B cell (primary cell): Measurements from ENCODE around the gene KRT82. TPM values are rescaled to one million over a fixed set of nuclear protein-coding genes. Genes with fewer than 3 reads are reported as not detected.

Source experiments
- ATAC-seq: fragments of 200-7000 bp; cut with Tn5 transposase; one replicate; pipeline ENCODE4 v1.10.0; 2021; ENCODE audit warnings: low read depth, mild to moderate bottlenecking, moderate number of reproducible peaks, moderate library complexity
- CTCF ChIA-PET: fragments of 350-600 bp; sonication (Branson Sonifier 250); formaldehyde crosslinking; loops from one replicate; lab custom pipeline; 2021; ENCODE audit warnings: antibody characterized with exemption, inconsistent platforms; lab: Charles Lee
- POLR2A ChIA-PET: fragments of 350-600 bp; sonication (Branson Sonifier 250); formaldehyde crosslinking; loops from one replicate; lab custom pipeline; 2021; ENCODE audit warnings: antibody characterized with exemption; lab: Charles Lee
- DNase-seq: peaks from one replicate; pipeline ENCODE4 v3.0.0; 2013
- H2AFZ ChIP-seq: 2 replicates; pipeline ENCODE4 v1.6.1; 2012; ENCODE audit warnings: mild to moderate bottlenecking, low read depth, low read length; ENCODE audit not compliant: insufficient read depth, poor library complexity, severe bottlenecking
- H3K27ac ChIP-seq, 2 donors: 1 replicate in 1 of 2; 2 replicates in 1 of 2; pipeline ENCODE4 v1.5.1; 2012 to 2013; ENCODE audit warnings: low read length in 2 of 2, mild to moderate bottlenecking in 2 of 2, moderate library complexity in 1 of 2
- H3K27me3 ChIP-seq, 4 experiments: fragments of 200-600 bp in 1 of 4; sonication (generic) in 1 of 4; replicated peaks in 1 of 4; 1 replicate in 2 of 4; 2 replicates in 2 of 4; pipeline versions ENCODE4 v1.6.1 to v1.7.0; 2013 to 2016; ENCODE audit warnings: low read length in 3 of 4, mild to moderate bottlenecking in 2 of 4, mixed read lengths in 1 of 4, moderate library complexity in 1 of 4; ENCODE audit not compliant: insufficient read depth in 4 of 4, control insufficient read depth in 3 of 4; ENCODE audit errors: control extremely low read depth in 1 of 4
- H3K36me3 ChIP-seq, 2 experiments: replicated peaks in 1 of 2; 1 replicate in 1 of 2; 2 replicates in 1 of 2; pipeline versions ENCODE4 v1.6.1 to v1.7.1; 2013; ENCODE audit warnings: low read length in 1 of 2; ENCODE audit not compliant: insufficient read depth in 2 of 2, control insufficient read depth in 1 of 2; ENCODE audit errors: control extremely low read depth in 1 of 2, extremely low read depth in 1 of 2
- H3K4me1 ChIP-seq, 2 donors: fragments of 200-600 bp in 1 of 2; sonication (generic) in 1 of 2; 1 replicate in 1 of 2; 2 replicates in 1 of 2; pipeline versions ENCODE4 v1.5.1 to v1.6.1; 2013 to 2017; ENCODE audit warnings: low read length in 2 of 2; ENCODE audit not compliant: control insufficient read depth in 2 of 2, insufficient read depth in 2 of 2
- H3K4me2 ChIP-seq: replicated peaks from 2 replicates; pipeline ENCODE3; 2012; ENCODE audit warnings: mild to moderate bottlenecking, low read depth, low read length; ENCODE audit not compliant: poor library complexity, severe bottlenecking
- H3K4me3 ChIP-seq, 5 experiments: fragments of 200-600 bp in 1 of 5; sonication (generic) in 1 of 5; 1 replicate in 3 of 5; 2 replicates in 2 of 5; pipeline versions ENCODE4 v1.5.1 to v1.7.0; 2011 to 2016; ENCODE audit warnings: low read length in 4 of 5, mild to moderate bottlenecking in 4 of 5, low read depth in 2 of 5, control low read depth in 1 of 5, moderate library complexity in 1 of 5; ENCODE audit not compliant: insufficient read depth in 1 of 5; ENCODE audit errors: control extremely low read depth in 1 of 5, extremely low read depth in 1 of 5
- H3K79me2 ChIP-seq: fragments of 200-600 bp; sonication (generic); one replicate; pipeline ENCODE4 v1.6.0; 2016; ENCODE audit warnings: low read length; ENCODE audit not compliant: control insufficient read depth, insufficient read depth
- H3K9ac ChIP-seq: fragments of 200-600 bp; sonication (generic); 2 replicates; pipeline ENCODE4 v1.6.1; 2017; ENCODE audit warnings: mild to moderate bottlenecking, low read length, moderate library complexity
- H3K9me3 ChIP-seq, 3 donors: one replicate each; pipeline versions ENCODE4 v1.6.1 to v1.7.1; 2013; ENCODE audit warnings: low read length in 2 of 3; ENCODE audit not compliant: control insufficient read depth in 2 of 3, insufficient read depth in 1 of 3; ENCODE audit errors: control extremely low read depth in 1 of 3
- H4K20me1 ChIP-seq: 2 replicates; pipeline ENCODE4 v1.6.0; 2012; ENCODE audit warnings: mild to moderate bottlenecking, low read length; ENCODE audit not compliant: insufficient read depth, control insufficient read depth, poor library complexity, severe bottlenecking
- H3K27ac Mint-ChIP-seq: one replicate; pipeline ENCODE4 v1.8.0; 2021; ENCODE audit warnings: mixed read lengths
- H3K27me3 Mint-ChIP-seq: one replicate; pipeline ENCODE4 v1.8.0; 2021; ENCODE audit warnings: mixed read lengths
- H3K4me1 Mint-ChIP-seq: one replicate; pipeline ENCODE4 v1.8.0; 2021; ENCODE audit warnings: mixed read lengths
- H3K4me3 Mint-ChIP-seq: one replicate; pipeline ENCODE4 v1.8.0; 2021; ENCODE audit warnings: mixed read lengths
- H3K9me3 Mint-ChIP-seq: one replicate; pipeline ENCODE4 v1.8.0; 2022; ENCODE audit warnings: mixed read lengths; ENCODE audit not compliant: insufficient read depth
- CTCF ChIP-seq: fragments of 200-600 bp; IDR thresholded peaks from one replicate; pipeline ENCODE4 v1.8.0; 2022; ENCODE audit warnings: antibody characterized with exemption, mild to moderate bottlenecking
- EZH2 ChIP-seq: IDR thresholded peaks from 2 replicates; pipeline ENCODE4 v1.6.1; 2012; ENCODE audit warnings: borderline replicate concordance, low read depth, mild to moderate bottlenecking, moderate library complexity, low read length; ENCODE audit not compliant: insufficient read depth, poor library complexity, severe bottlenecking
- WGBS: methylation state at CpG from one replicate; pipeline ENCODE4 v1.1.5; 2013; ENCODE audit warnings: missing lambda C conversion rate; ENCODE audit not compliant: insufficient coverage; 5-methylcytosine and 5-hydroxymethylcytosine counted together
- intact Hi-C: fragments of 100-400 bp; cut with micrococcal nuclease; formaldehyde crosslinking; loops from one replicate; pipeline ENCODE4 v1.10.0; 2022
- polyA plus RNA-seq: library from polyadenylated mRNA; depleted of rRNA; stranded (reverse); fragments of >200 nt; gene quantifications from 2 replicates; pipeline ENCODE4 v1.2.3, GENCODE V29; 2012
- total RNA-seq, 2 donors: library from RNA; stranded (reverse); fragments of 120-200 nt in 1 of 2; gene quantifications; 1 replicate in 1 of 2; 2 replicates in 1 of 2; pipeline versions ENCODE4 v1.2.3 to v1.2.4, GENCODE V29; 2013 to 2022

Gene KRT82
- total and polyA plus RNA-seq, 2 donors (not counting 1 experiment from before 2014, with no cell fraction given) = not detected

- H3K9me3 ChIP-seq = peaks cover 0 to 5% (median 0%) of the 10 kb centered on the region in 3 donors
- ATAC-seq (no peak), DNase-seq (no peak)
- no peak overlapping the region for H3K9ac ChIP-seq
- no peaks in the 10 kb centered on the region for H3K27me3 ChIP-seq
- intact Hi-C loops = no loop called here
- H3K4me1 ChIP-seq = no peaks in the 10 kb centered on the region
- Mint-ChIP-seq H3K27ac (no peak overlapping the region), H3K4me3 (no peak overlapping the region), H3K27me3 (peaks cover 26% of the 10 kb centered on the region), H3K4me1 (no peaks in the 10 kb centered on the region), H3K9me3 (no peaks in the 10 kb centered on the region)
- H3K36me3 ChIP-seq = no peaks in the 10 kb centered on the region
- WGBS = 77% methylated on average over 7 of the region's 9 CpGs
- POLR2A ChIA-PET = no interaction called here
- no peak overlapping the region for H3K4me3 ChIP-seq
- no peak overlapping the region for H3K4me2 ChIP-seq
- H2AFZ ChIP-seq = no peak overlapping the region
- no peak overlapping the region for H3K27ac ChIP-seq
- no peaks in the 10 kb centered on the region for H3K79me2 ChIP-seq
- CTCF ChIA-PET = no interaction called here
- TF ChIP-seq EZH2 (no peak), CTCF (no peak)
- H4K20me1 ChIP-seq = no peaks in the 10 kb centered on the region
Observed at GRCh38 chr12:52436000-52436827, 30.1 kb upstream of the KRT82 start.

GRCh38 chr12:52435659-52435999 lies 29.5 kb upstream of the KRT82 start:
- H3K27me3 ChIP-seq = no peaks in the 10 kb centered on the region
- H3K4me3 ChIP-seq = no peak overlapping the region
- H3K9me3 ChIP-seq = peaks cover 0 to 5% (median 0%) of the 10 kb centered on the region in 3 donors
- H3K9me3 Mint-ChIP-seq = no peaks in the 10 kb centered on the region
- DNase-seq = no peak
- H3K4me1 ChIP-seq = no peaks in the 10 kb centered on the region
- H3K27me3 Mint-ChIP-seq = peaks cover 22% of the 10 kb centered on the region
- WGBS = 96% methylated on average over 3 of the region's 6 CpGs
- intact Hi-C loops = no loop called here
- H3K27ac Mint-ChIP-seq = no peak overlapping the region
- H3K9ac ChIP-seq = no peak overlapping the region
- H4K20me1 ChIP-seq = no peaks in the 10 kb centered on the region
- H3K4me1 Mint-ChIP-seq = no peaks in the 10 kb centered on the region
- no peak overlapping the region for H3K4me3 Mint-ChIP-seq
- no peak overlapping the region for H3K27ac ChIP-seq
- no peak overlapping the region for H2AFZ ChIP-seq
- no peaks in the 10 kb centered on the region for H3K79me2 ChIP-seq
- ATAC-seq = no peak
- no peak overlapping the region for H3K4me2 ChIP-seq
- ChIA-PET POLR2A (no interaction called here), CTCF (no interaction called here)
- TF ChIP-seq CTCF (no peak), EZH2 (no peak)
- H3K36me3 ChIP-seq = no peaks in the 10 kb centered on the region
